ENCODE measurements around the gene TM7SF3.

The TM7SF3 gene

GRCh38 chr12:27015730-27016076 is 1.5 kb upstream of the TM7SF3 start:
- DNase-seq (ENCODE audit: low read depth in 2 of 2), result no peak

GRCh38 chr12:27014859-27015729 is 910 bp upstream of the TM7SF3 start:
- DNase-seq (ENCODE audit: low read depth in 2 of 2), result no peak

GRCh38 chr12:27013611-27014084 is 536 bp downstream of the TM7SF3 start:
- no peak for DNase-seq (ENCODE audit: low read depth in 2 of 2)

DNA sequence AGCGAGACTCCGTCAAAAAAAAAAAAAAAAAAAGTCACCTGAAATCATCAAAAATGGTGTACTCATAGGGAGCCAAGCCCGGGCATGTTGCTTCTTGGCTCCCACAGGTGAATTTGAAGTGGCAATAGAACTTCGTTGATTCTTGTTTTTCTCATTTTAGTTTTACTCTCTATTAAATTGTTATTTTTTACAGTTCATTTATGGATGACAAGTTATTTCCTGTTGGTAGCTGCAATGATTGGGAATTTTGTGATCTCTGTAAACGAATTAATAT is 1.3 kb downstream of the TM7SF3 start:
- no peak for DNase-seq (ENCODE audit: low read depth in 2 of 2)

DNA sequence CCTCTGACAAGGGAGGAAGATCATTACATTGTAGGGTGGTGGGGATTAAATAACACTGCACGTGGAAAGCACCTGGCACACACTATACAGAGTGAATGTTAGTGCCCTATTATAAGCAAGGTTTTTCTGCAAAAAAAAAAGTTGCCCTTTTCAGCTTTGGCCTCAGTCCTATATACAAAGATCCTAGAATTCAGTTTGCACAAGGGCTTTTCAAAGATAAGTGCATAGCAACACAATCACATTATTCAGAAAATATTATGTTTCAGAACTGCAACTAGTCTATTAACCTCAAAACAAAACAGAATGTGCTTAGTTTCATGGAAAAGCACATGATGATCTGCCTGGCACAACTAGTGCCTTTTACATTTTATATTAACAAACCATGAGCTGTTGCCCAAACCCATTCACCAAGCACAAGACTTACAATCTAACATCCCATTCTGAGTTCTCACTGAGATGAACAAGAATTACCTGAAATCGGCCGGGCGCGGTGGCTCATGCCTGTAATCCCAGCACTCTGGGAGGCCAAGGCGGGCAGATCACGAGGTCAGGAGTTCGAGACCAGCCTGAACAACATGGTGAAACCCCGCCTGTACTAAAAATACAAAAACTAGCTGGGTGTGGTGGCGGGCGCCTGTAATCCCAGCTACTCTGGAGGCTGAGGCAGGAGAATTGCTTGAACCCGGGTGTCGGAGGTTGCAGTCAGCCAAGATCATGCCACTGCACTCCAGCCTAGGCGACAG is 1.8 kb downstream of the TM7SF3 start:
- no peak for DNase-seq (ENCODE audit: low read depth in 2 of 2)

GRCh38 chr12:27009881-27010301 is 4.3 kb downstream of the TM7SF3 start:
- DNase-seq (ENCODE audit: low read depth in 2 of 2), result no peak

- no peak for DNase-seq (ENCODE audit: low read depth in 2 of 2)
Measured at GRCh38 chr12:27008081-27008480, 6.1 kb downstream of the TM7SF3 start.

GRCh38 chr12:27006797-27007467 is 7.3 kb downstream of the TM7SF3 start:
- DNase-seq (ENCODE audit: low read depth in 2 of 2), result no peak

DNA sequence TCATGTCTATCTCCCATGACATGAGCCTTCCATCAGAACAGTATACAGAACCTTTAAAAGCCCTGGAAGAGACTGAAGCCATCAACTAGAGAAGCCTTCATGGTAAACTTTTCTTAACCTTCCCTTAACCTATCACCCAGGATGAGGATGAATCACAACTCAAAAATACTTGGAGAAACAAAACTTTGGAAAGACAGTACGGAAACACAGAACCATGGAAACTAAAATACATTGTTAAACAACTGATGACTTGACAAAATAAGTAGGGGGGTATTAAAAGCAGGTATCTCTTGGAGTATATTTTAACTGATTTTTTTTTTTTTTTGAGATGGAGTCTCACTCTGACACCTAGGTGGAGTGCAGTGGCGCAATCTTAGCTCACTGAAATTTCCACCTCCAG is 8.7 kb downstream of the TM7SF3 start:
- no peak for DNase-seq (ENCODE audit: low read depth in 2 of 2)

- no peak for DNase-seq (ENCODE audit: low read depth in 2 of 2)
Measured at GRCh38 chr12:27003421-27004381, 10.5 kb downstream of the TM7SF3 start.

DNA sequence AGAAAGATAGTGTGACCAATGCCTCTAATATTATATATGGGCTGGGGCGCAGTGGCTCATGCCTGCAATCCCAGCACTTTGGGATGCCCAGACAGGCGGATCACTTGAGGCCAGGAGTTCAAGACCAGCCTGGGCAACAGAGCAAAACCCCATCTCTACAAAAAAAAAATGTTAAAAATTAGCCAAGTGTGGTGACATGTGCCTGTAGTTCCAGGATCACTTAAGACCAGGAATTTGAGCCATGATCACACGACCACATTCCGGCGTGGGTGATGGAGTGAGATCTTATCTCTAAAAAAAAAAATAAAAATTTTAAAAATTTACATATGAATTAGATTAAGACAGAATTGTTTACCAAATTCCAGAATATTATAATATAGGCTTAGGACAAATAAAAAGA is 12.0 kb downstream of the TM7SF3 start:
- no peak for DNase-seq (ENCODE audit: low read depth in 2 of 2)

DNA sequence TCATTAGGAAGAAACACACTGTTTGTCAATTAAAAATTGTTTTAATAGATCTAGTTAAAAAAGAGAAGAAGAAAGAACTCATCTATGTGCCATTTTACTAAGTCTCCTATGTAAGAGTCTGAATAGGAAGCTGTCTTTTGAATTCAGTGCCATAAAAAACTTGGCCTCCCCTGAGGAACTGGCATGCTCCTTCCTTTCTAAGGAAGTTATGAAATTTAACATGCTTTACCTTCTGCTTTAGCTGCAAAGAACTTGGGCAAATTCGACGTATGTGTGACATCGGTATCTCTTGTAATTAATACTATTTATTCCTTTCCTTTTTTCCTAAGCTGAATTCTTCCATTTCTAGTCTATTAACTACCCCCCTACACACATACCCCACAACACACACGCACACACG is 12.5 kb downstream of the TM7SF3 start:
- no peak for DNase-seq (ENCODE audit: low read depth in 2 of 2)

GRCh38 chr12:27000961-27001360 is 13.2 kb downstream of the TM7SF3 start:
- DNase-seq (ENCODE audit: low read depth in 2 of 2), result no peak

GRCh38 chr12:26997003-26997402 is 17.2 kb downstream of the TM7SF3 start:
- no peak for DNase-seq (ENCODE audit: low read depth in 2 of 2)

DNA sequence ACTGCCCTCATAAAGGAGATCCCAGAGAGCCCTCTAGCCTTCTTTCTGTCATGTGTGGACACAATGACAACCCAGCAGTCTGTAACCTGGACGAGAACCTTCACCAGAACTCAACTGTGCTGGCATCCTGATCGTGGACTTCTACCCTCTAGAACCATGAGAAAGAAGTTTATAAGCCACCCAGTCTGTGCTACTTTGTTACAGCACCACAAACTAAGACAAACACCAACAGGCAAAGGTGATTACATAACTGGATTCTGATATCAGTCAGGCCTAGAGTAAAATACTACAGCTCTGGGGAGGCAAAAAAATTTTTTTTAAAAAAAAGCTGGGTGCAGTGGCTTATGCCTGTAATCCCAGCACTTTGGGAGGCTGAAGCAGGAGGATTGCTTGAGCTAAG is 18.5 kb downstream of the TM7SF3 start:
- DNase-seq (ENCODE audit: low read depth in 2 of 2), result no peak

DNA sequence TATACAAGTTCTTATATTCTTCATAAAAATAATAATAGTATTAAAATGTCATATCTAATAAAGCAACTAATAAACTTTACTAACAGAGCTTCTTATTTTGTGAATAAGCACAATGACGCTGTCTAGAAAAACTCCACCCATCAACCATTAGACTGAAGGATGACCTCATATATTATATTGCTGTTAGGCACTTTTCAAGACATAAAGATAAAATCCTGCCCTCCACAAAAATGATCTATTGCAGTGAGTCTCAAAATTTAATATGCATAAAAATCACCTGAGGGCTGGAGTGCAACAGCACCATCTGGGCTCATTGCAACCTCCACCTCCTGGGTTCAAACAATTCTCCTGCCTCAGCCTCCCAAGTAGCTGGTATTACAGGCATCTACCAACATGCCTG is 20.1 kb downstream of the TM7SF3 start:
- DNase-seq (ENCODE audit: low read depth in 2 of 2), result no peak

GRCh38 chr12:26991826-26992225 is 22.4 kb downstream of the TM7SF3 start:
- no peak for DNase-seq (ENCODE audit: low read depth in 2 of 2)

DNA sequence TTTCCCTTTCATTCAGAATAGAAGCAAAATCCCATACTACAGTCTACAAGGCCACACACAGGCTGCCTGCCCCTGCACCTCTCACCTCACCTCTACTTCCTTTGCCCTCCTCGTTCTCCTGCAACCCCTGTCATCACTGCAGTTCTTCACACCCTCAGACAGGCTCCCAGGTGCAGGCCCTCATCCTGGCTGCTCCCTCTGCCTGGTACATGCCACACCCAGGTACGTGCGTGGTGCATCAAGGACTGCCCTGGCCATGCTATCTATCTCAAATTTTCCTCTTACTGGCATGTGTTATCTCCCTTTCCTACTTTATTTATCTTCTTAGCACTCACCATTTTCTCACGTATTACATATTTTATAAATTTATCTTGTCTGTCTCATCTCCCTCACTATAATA is 24.3 kb downstream of the TM7SF3 start:
- no peak for DNase-seq (ENCODE audit: low read depth in 2 of 2)

- DNase-seq (ENCODE audit: low read depth in 2 of 2), result no peak
Measured at GRCh38 chr12:26988703-26989102, 25.5 kb downstream of the TM7SF3 start.

DNA sequence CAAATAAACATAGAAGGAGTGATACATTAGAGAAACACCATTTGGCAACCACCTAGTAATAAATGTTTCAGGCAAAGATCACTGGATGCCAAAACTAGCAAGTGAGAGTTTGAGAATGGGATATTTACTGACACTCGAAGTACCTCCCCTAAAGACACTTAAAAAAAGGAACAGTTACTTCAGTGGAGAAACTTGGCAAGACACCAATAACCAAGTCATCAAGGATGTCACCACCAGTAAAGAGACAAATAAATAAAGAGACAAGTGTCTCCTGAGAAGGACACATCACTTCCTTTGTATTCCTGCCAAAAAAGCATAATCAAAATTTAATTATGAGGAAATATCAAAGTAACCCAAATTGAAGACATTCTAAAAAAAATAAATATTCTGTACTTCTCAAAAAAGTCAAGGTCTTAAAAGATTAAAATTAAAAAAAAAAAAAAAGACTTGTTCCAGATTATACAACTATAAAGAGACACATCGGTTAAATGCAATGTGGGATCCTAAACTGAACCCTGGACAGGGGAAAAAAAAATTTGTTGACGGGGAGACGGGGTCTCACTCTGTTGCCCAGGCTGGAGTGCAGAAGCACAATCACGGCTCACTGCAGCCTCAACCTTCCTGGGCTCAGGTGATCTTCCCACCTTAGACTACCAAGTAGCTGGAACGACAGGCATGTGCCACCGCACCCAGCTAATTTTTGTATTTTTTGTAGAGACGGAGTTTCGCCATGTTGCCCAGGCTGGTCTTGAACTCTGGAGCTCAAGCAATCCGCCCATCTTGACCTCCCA is 26.4 kb downstream of the TM7SF3 start:
- DNase-seq (ENCODE audit: low read depth in 2 of 2), result no peak

GRCh38 chr12:26982866-26983265 is 31.3 kb downstream of the TM7SF3 start:
- DNase-seq (ENCODE audit: low read depth in 2 of 2), result no peak
